OCI-LY1 (cell line): ENCODE measurements around the gene MSMB.
"Not testable (repeated sequence)": the region's sequence is repeated elsewhere in the genome, so short reads cannot be mapped to it uniquely, and the experiment has no call there.

Experiments used
- H2AFZ ChIP-seq: fragments of 200-600 bp; sonication (generic), shearing (Covaris generic); 2 replicates; pipeline ENCODE4 v1.6.0; 2014; ENCODE audit warnings: antibody characterized with exemption, mild to moderate bottlenecking, low read length
- H3F3A ChIP-seq: fragments of 200-600 bp; sonication (generic), shearing (Covaris generic); 2 replicates; pipeline ENCODE4 v1.6.0; 2014; ENCODE audit warnings: mild to moderate bottlenecking, antibody characterized with exemption, low read length, moderate library complexity; ENCODE audit not compliant: insufficient read depth
- H3K27ac ChIP-seq: fragments of 200-600 bp; sonication (generic); 2 replicates; pipeline ENCODE4 v1.5.1; 2014; ENCODE audit warnings: low read length, mixed run types, mild to moderate bottlenecking, low read depth; ENCODE audit not compliant: poor library complexity, severe bottlenecking
- H3K27me3 ChIP-seq: fragments of 200-600 bp; sonication (generic); 2 replicates; pipeline ENCODE4 v1.6.0; 2014; ENCODE audit warnings: antibody characterized with exemption, mild to moderate bottlenecking, low read length, moderate library complexity; ENCODE audit not compliant: insufficient read depth
- H3K36me3 ChIP-seq: fragments of 200-600 bp; sonication (generic); 2 replicates; pipeline ENCODE4 v1.6.1; 2014; ENCODE audit warnings: mild to moderate bottlenecking, antibody characterized with exemption, low read length, moderate library complexity, mixed read lengths; ENCODE audit not compliant: insufficient read depth
- H3K4me1 ChIP-seq: fragments of 200-600 bp; sonication (generic); 2 replicates; pipeline ENCODE4 v1.5.1; 2014; ENCODE audit warnings: mild to moderate bottlenecking, low read length, moderate library complexity; ENCODE audit not compliant: insufficient read depth, severe bottlenecking
- H3K4me2 ChIP-seq: fragments of 200-600 bp; sonication (generic), shearing (Covaris generic); 2 replicates; pipeline ENCODE4 v1.6.1; 2014; ENCODE audit warnings: low read length
- H3K4me3 ChIP-seq: fragments of 200-600 bp; sonication (generic); 2 replicates; pipeline ENCODE4 v1.5.1; 2014; ENCODE audit warnings: low read length, low read depth, mild to moderate bottlenecking, mixed read lengths; ENCODE audit not compliant: poor library complexity, severe bottlenecking
- H3K79me2 ChIP-seq: fragments of 200-600 bp; shearing (Covaris generic); 2 replicates; pipeline ENCODE4 v1.6.1; 2016; ENCODE audit warnings: mixed run types, low read length, mixed read lengths; ENCODE audit not compliant: insufficient read depth
- H3K9ac ChIP-seq: fragments of 200-600 bp; sonication (generic), shearing (Covaris generic); 2 replicates; pipeline ENCODE4 v1.6.1; 2014; ENCODE audit warnings: mild to moderate bottlenecking, low read length, mixed read lengths
- H3K9me2 ChIP-seq: fragments of 200-600 bp; sonication (generic), shearing (Covaris generic); 2 replicates; pipeline ENCODE4 v1.6.1; 2014; ENCODE audit warnings: low read depth, mild to moderate bottlenecking, low read length, mixed read lengths
- H3K9me3 ChIP-seq: fragments of 200-600 bp; shearing (Covaris generic); 2 replicates; pipeline ENCODE4 v1.6.1; 2014; ENCODE audit warnings: low read length, mixed read lengths
- H4K20me1 ChIP-seq: fragments of 200-600 bp; sonication (generic), shearing (Covaris generic); 2 replicates; pipeline ENCODE4 v1.6.0; 2016; ENCODE audit warnings: mild to moderate bottlenecking, low read length; ENCODE audit not compliant: insufficient read depth
- CTCF ChIP-seq: fragments of 200-600 bp; sonication (generic), shearing (Covaris generic); IDR thresholded peaks from 2 replicates; pipeline ENCODE4 v1.5.1; 2017; ENCODE audit warnings: mild to moderate bottlenecking, antibody characterized with exemption, low read length, moderate library complexity, mixed read lengths
- EZH2 ChIP-seq: fragments of 200-600 bp; sonication (generic), shearing (Covaris generic); IDR thresholded peaks from 2 replicates; pipeline ENCODE4 v1.8.0; 2017; ENCODE audit warnings: borderline replicate concordance, mixed run types, mild to moderate bottlenecking, antibody characterized with exemption, low read length, moderate library complexity, mixed read lengths

MSMB gene

DNA sequence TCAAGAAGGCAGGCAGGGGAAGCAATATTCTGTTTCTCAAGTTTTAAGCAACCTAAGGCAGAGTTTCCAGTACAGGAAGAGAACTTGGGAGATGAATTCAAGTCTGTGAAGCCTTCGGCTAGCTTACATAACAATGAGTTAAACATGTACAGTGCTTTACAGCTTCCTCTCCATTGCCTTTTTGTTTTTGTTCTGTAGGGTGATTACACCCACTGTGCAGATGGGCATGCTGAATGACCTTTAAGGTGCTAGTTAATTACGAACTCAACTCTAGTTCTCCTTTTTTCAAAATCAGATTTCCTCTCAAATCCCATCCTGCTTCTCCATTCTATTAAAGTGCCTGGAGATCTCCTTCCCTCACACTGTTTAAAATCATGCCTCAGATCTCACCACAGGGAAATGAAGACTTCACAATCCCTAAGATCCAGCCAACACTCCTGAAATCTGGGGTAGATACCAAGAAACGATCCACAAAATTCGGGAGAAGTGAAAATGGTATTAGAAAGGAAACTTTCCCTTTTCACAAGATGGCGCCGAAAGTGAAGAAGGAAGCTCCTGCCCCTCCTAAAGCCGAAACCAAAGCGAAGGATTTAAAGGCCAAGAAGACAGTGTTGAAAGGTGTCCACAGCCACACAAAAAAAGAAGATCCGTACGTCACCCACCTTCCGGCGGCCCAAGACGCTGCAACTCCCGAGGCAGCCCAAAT, 16.8 kb upstream of the MSMB start:
- Histone ChIP-seq H3K4me1 (no peaks in the 10 kb centered on the region), H4K20me1 (no peaks in the 10 kb centered on the region), H3F3A (no peaks in the 10 kb centered on the region), H3K4me2 (no peak overlapping the region), H3K9ac (no peak overlapping the region), H3K27me3 (no peaks in the 10 kb centered on the region; the same call in 1 of the 2 replicates), H3K9me2 (no peaks in the 10 kb centered on the region), H3K4me3 (no peak overlapping the region), H3K36me3 (no peaks in the 10 kb centered on the region), H3K79me2 (no peaks in the 10 kb centered on the region), H2AFZ (no peak overlapping the region), H3K9me3 (no peaks in the 10 kb centered on the region), H3K27ac (no peak overlapping the region)
- TF ChIP-seq CTCF (no peak), EZH2 (no peak)

GRCh38 chr10:46060706-46061105, 14.6 kb upstream of the MSMB start:
- H3K4me1 ChIP-seq = no peaks in the 10 kb centered on the region
- H4K20me1 ChIP-seq = no peaks in the 10 kb centered on the region
- no peak for TF ChIP-seq CTCF
- TF ChIP-seq EZH2 = no peak
- no peaks in the 10 kb centered on the region; the same call in 1 of the 2 replicates for H3K36me3 ChIP-seq
- H3K4me3 ChIP-seq = no peak overlapping the region
- H2AFZ ChIP-seq = no peak overlapping the region
- H3K27ac ChIP-seq = no peak overlapping the region
- H3K9me3 ChIP-seq = no peaks in the 10 kb centered on the region
- no peaks in the 10 kb centered on the region; the same call in 1 of the 2 replicates for H3K27me3 ChIP-seq
- no peak overlapping the region for H3K4me2 ChIP-seq
- no peaks in the 10 kb centered on the region for H3F3A ChIP-seq
- no peaks in the 10 kb centered on the region for H3K79me2 ChIP-seq
- no peak overlapping the region for H3K9ac ChIP-seq
- H3K9me2 ChIP-seq = no peaks in the 10 kb centered on the region

GRCh38 chr10:46057927-46058326, 11.9 kb upstream of the MSMB start:
- not testable (repeated sequence) for H3K4me3 ChIP-seq, H3K9me2 ChIP-seq, H3K4me2 ChIP-seq, H3K9ac ChIP-seq, H2AFZ ChIP-seq, H3K27me3 ChIP-seq, H3K36me3 ChIP-seq, H3F3A ChIP-seq, H3K79me2 ChIP-seq, H4K20me1 ChIP-seq, H3K27ac ChIP-seq, H3K4me1 ChIP-seq, H3K9me3 ChIP-seq

DNA sequence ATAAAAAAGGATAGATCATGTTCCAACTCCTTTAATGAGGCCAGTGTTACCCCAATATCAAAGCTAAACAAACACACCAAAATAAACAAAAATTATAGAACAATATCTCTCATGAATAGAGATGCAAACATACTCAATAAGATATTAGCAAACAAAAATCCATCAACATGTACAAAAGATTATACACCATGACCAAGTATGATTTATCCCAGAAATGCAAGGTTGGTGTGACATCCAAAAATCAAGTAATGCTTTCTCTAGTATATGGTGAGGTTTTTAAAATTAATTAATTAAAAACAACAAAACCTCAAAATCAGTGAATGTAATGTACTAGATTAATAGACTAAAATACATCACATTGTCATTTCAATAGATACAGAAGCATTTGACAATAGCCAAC, 11.0 kb upstream of the MSMB start:
- H3K27ac ChIP-seq = no peak overlapping the region
- no peaks in the 10 kb centered on the region for H3F3A ChIP-seq
- H3K9me2 ChIP-seq = no peaks in the 10 kb centered on the region
- H3K79me2 ChIP-seq = no peaks in the 10 kb centered on the region
- no peak overlapping the region for H3K4me2 ChIP-seq
- no peaks in the 10 kb centered on the region for H3K4me1 ChIP-seq
- no peaks in the 10 kb centered on the region for H3K9me3 ChIP-seq
- H3K27me3 ChIP-seq = no peaks in the 10 kb centered on the region; the same call in 1 of the 2 replicates
- no peak overlapping the region for H3K4me3 ChIP-seq
- no peak for TF ChIP-seq EZH2
- no peak overlapping the region for H3K9ac ChIP-seq
- no peaks in the 10 kb centered on the region; the same call in 1 of the 2 replicates for H3K36me3 ChIP-seq
- H4K20me1 ChIP-seq = no peaks in the 10 kb centered on the region
- no peak overlapping the region for H2AFZ ChIP-seq
